GM19455 (cell line): ENCODE results near the gene CELA2A.
A peak's percentile ranks its signal among the peaks of the same experiment; 100 is the strongest.

Source experiments
- ATAC-seq: cut with Tn5 transposase; IDR thresholded peaks from one replicate; pipeline ENCODE4 v1.9.1; 2021; ENCODE audit not compliant: unreplicated experiment

Gene CELA2A

DNA sequence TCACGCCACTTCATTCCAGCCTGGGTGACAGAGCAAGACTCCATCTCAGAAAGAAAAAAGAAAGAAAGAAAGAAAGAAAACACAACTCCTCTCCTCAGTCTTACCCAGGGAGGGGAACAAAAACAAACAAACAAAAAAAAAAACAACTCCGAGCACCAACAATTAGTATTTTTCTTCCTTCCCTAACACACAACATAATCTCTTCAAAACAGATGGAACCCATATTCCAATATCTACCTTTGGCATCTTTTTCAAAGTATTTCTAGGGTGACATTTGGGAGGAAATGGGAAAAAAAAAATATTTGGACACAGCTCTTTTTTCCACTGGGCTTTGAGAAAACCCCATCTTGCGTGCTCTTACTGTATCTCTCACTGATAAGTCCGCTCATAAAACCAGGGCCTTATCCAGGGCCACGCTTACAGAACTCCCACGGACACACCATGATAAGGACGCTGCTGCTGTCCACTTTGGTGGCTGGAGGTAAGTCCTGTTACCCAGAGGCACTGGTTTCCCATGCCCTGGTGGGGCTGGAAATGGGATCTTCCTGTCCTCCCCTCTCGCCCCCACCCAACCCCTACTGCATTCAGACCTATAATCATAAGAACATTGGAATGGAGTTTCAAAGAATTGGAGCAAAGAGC lies at the start of gene CELA2A:
TSS of gene CELA2A (plus strand) at position 420 of the 642 bp plus-strand sequence. CDS start at position 442, 22 bp downstream.
- ATAC-seq, result no peak

DNA sequence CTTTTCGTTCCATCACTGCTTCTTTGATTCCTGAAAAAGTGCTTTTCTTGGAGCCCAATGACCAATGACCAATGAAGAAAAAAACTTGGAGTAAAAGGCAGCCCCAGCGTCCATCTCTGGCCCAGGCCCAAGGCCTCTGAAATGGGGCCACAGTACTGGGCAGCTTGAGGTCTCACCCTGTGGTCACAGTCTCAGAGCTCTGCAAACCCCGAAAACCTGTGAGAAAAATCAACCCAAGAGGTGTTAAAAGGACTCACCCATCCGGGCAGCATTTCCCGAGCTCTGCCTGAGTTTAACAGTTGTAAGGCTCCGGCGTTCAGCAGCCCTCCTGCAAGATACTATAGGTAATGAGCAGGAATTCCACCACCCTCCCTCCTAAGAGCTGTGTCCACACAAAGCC lies 49.0 kb upstream of the CELA2A start:
- no peak for ATAC-seq

DNA sequence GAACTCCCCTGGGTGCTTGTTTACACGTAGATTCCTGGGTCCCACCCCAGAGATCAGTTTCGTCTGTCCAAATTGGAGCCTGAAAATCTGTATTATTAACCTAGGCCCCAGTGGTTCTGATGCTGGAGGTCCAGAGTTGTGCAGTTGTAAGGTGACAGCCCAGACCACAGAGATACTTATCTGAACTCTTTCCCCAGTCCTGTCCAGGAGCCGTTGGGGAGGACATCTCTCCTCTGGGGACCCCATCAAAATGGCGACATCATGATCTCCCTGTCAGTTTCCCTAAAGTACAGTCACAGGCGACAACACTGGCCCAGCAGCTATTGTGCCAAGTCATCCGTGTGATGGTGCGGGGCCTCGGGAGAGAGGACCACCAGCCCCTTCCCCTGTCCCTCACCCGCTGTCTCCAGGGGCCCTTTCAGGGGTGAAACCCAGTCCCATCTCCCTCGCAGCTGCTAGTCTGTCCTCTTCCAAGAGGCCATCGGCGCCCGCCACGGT lies 47.6 kb upstream of the CELA2A start:
- no peak for ATAC-seq

DNA sequence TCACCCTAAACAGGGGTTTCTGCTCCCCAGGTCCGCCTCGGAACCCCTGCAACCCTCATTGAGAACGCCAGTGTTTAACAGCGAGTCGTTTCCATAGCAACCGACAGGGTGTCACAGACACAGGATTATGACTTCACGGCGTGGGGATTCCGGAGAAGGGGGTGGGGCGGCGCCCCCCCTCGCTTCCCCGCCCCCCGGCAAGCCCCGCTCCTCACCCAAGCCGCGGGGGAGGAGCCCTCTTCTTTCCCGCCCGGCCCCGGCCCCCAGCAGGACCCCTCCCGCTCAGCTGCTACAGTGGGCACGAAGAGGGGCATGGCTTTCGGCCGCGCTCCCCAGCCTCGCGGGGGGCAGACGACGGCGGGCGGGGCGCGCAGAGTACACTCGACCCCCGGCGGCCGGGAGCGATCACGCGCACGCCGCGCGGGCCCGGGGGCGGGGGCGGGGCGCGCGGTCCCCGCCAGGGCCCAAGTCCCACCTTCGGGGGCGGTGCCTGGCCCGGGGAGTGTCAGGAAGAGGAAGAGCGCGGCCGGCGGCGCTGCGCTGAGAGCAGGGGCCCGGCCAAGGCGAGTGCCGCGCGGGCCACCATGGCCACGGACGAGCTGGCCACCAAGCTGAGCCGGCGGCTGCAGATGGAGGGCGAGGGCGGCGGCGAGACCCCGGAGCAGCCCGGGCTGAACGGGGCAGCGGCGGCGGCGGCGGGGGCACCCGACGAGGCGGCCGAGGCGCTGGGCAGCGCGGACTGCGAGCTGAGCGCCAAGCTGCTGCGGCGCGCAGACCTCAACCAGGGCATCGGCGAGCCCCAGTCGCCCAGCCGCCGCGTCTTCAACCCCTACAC lies 46.9 kb upstream of the CELA2A start, which contains the start of gene EFHD2:
TSS of gene EFHD2 (plus strand) at position 501 of the 835 bp plus-strand sequence. CDS start at position 585, 84 bp downstream.
- peak; percentile 74 for ATAC-seq

DNA sequence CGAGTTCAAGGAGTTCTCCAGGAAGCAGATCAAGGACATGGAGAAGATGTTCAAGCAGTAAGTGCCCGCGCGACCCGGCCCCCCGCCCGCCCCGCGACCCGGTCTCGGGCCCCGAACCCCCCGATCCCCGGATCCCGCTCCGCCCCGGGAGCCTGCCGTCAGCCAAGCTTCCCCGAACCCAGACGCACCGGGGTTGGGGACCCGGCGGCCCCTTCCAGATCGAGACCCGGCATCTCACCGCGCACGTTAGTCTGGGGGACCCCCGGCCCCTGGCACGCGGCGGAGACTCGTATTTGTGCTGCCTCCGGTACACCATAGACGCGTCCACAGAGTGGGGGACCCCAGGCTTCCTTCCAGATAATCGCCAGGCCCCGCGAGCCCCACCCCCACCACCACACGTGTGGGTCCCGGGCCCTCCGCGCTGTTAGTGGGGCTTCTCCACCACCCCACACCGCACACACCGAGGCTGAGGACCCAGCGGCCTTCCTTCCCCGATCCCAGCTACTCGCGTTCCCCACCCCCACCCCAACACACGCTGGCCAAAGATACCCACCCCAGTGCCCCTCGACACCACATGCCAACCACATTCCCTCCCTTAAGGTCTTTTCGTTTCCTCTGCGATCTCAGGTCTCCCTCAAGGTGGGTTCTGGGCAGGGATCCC lies 46.2 kb upstream of the CELA2A start:
- ATAC-seq, result no peak

DNA sequence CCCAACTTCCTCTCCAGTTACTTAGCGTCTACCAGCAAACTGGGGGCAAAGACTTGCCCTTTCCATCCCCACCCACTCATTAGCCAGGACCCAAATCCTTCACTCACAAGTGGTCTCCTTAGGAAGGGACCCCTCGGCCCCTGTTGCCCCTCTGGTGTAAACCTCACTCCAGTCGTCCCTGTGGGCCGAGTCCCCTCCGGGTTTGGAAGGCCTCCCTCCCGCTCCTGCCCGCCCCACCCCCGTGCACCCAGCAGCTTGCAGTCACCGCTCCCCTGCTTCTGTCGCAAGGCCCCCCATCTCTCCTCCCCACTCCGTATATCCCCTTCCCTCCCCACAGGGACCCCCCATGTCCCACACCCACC lies 45.7 kb upstream of the CELA2A start:
- ATAC-seq, result no peak

DNA sequence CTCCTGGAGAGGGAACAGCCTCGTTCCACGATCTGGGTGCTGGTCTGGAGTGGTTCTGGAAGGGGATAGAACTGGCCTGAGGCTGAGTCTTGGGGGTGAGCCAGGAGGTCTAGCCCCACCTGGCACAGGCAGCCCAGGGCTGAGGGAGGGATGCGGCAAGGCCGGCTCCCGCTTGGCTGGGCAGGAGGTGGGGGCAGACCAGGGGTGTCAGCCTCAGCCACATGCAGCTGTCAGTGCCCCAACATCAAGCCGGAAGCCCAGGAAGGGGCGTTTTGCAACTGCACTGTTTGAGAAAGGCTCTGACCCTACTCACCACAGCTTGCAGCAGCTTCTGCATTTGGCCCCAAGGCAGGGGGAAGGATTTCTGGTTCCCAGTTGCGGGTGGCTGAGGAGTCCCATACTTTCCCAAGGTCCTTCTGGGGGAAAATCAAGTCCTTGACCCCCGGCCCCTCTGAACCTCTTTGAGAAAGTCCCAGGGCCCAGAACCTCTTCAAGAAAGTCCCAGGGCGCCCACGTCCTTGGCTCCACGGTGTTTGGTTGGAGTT lies 44.9 kb upstream of the CELA2A start:
- peak; percentile 49 for ATAC-seq

DNA sequence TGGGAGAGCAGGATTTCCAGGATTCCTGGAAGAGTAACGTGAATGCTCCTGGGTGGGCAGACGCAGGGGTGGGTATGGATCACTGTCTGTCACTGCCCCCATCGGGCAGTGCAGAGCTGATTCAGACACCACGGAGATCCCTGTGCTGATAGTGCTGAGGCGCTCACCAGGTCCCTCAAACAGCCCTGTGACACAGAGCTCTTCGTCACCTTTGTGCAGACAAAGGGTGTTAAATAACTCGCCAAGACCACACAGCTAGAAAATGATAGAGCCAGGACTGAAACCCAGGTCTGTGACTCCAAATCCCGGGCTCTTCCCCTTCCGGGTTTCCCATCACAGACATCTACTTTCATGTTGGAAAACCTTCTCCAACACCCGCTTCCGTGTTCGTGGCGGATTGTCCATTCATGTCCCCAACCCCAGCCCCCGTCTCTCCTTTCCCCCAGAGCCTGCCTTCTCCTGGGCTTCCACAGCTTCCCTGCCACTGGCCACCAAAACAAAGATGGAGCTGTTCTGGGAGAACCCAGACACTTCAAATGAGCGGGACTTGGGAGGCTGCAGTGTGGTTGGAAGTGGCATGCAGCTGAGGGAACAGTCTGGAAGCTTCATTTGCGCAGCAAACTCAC lies 44.2 kb upstream of the CELA2A start:
- ATAC-seq, result no peak

DNA sequence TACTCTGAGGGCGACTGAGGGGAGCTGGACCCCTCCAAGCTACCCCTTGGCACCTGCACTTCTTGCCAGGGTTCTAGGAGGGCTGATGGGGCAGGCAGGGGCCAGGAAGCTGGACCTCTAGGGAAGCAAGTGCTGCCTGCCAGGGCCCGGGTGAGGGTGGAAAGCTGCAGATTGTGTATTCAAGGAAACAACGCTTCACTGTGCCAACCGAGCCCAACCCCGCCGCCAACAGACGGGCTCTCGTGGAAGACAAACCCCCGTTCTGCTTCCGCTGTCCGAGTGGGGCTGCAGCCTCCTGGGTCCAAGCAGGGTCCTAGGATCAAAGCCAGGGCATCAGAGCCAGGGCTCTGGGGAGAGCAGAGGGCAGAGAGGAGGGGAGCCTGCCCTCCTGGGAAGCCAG lies 43.7 kb upstream of the CELA2A start:
- ATAC-seq, result no peak

DNA sequence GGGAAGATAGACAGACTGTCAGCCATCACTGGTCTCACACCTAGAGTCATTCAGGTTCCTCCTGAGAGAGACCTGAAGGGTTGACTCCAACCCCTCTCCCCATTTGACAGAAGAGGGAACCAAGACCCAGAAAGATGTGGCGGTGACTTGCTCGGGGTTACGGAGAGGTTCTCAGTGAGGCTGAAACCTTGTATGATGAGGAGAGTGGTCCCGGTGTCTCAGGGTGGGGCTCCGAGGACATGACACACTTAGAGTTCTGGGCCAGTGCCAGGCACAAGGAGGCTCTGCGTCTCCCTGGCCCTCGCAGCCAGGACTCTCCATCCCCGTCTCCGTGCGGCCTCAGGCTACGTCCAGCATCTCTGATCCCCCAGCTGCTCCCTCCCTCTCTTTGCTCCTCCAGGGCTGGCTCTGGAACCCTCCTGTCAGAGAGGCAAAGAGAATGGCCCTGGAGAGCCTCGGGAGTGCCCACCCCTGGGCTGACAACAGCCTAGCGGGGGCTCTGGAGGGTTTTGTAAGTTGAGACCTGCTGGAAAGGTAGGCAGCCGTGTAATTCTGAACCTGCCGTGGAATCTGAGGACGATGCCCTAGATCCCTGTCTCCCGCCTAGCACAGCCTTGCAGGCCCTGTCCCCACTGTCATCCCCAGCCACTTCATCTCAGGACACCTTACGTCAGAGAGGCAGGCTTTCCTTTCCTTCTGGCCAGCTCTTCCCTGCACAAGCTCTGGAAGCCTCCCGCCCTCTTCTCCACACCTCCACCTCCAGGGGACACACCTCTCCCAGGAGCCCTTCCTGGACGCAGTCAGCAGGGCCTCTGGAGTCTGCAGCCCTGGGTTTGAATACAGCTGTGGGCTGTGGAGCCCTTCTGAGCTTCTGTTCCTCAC lies 42.7 kb upstream of the CELA2A start:
- ATAC-seq, result no peak

DNA sequence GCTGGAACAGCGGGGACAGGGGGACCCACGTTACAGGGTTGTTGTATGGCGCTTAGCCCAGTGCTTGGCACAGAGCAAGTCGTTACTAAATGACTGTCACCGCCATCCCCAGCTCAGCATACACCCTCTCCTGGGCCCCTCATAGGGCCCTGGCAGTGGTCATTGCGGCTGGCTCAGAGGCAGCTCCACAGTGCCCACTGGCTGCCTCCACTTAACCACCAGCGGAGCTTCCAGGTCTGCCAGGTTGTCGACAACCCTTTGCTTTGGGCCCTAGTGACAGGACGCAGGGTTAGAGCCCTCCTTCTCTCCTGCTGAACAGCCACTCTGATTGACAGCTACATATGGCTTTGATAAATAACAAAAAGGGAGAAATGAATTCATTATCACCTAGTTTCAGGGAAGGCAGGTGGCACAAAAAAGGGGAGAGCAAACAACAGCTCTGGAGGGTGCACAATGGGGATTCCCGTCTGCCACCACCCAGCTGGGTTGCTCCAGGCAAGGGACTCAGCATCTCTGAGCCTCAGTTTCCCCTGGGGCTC lies 42.0 kb upstream of the CELA2A start:
- ATAC-seq, result no peak

DNA sequence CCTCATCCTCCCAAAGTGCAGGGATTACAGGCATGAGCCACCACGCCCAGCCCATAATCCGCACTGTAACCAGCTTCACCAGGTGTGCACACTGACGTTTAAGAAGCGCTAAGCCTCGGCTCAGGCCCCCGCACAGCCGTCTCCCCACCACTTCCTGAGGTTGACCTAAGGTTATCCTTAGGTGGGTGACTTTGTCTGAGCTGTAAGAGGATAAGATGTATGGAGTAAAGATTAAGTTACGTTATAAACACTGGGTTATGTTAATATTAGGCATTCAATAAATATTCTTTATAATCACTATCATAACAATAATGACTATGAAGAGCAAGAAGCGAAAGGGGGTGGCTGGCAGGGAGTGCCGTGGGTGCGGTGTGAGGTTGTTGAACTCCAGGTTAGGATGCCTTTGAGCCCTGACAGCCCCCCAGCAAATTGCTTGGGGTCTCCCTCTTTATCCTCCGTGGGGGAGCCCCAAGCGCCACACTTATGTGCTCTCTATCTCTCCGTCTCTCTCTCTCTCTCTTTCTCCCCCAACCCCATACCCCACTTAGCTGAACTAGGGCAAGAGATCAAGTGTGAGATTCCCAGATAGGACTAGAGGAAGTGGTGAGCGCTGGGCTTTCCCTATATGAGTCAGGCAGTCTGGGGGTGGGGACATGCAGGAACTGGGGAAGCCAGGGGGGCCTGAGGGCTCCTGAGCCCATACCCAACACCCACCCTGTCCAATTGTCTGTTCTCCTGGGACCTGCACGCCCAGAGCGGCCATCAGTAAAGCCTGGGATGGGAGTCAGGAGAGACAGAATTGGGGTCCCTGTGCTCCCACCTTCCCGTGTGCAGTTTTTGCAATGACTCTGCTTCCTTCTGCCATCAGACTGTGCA lies 39.2 kb upstream of the CELA2A start:
- peak; percentile 44 for ATAC-seq

DNA sequence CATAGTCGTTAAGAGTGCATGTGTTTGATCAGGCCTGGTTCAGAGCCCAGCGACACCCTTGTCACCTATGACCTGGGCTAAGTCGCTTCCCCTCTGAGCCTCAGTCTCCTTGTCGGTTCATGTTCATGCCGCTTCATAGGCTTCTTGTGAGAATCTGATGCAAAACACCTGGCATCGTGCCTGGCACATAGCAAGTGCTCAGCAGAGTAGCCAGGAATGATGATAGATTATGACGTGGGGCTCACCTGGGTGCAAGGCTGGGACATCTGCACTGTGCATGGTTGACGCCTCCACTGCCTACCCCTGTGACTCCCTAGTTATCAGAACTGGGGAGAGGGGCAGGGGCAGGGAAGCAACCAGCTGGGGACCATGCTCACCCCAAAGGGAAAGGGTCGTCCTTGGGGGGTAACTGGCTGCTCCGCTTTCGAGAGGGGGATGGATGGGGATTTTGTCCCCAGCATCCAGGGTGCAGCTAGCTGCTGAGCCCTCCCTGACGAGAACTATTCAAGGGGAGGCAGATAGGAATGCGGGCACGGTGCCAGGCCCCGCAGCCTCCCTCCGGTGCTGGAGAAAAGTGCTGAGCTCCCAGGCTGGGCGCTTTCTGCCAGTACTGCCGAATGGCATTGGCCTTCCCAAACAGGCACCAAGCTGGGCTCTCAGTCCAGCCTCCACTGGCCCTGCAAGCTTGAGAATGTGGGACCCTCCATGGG lies 37.6 kb upstream of the CELA2A start:
- no peak for ATAC-seq

DNA sequence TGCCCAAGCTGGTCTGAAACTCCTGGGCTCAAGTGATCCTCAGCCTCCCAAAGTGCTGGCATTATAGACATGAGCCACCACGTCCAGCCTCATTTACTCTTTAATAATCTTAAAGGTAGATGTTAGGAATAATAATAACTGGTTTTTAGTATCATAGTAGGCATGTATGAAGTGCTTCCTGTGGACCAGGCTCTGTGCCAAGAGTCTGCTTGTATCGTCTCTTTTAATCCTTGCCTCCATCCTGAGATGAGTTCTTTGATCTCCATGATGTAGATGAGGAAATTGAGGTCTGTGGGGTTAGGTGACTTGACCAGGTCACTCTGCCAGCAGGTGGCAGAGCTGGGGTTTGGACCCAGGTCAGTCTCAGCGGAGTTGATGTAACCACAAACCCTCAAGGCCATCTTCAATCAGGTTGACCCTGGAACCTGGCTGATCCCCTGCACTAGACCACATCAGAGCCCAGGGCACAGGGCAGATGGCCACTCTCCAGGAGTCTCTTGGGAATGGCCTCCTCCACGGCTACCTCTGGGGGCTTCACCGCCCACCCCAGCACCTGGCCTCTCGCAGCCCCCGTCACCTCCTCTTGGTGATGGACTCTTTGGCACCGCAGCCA lies 35.6 kb upstream of the CELA2A start:
- ATAC-seq, result no peak

DNA sequence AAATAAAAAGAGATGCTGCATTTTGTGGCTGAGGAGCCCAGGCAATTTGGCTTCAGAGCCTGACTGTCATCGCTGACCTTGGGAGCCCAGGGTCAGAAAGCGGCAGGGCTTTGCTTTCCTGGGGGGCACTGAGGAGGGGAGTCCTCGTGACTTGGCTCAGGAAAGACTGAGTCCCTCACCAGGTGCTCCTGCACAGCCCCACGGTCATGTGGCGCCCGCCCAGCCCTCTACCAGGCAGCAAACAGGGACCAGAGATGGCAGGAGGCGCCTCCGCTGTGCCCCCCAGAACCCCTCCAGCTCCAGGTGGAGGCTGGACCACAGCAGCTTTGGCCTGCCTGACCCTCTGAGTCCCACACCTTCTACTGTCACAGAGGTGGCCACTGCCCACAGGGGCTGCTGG lies 33.7 kb upstream of the CELA2A start:
- no peak for ATAC-seq

DNA sequence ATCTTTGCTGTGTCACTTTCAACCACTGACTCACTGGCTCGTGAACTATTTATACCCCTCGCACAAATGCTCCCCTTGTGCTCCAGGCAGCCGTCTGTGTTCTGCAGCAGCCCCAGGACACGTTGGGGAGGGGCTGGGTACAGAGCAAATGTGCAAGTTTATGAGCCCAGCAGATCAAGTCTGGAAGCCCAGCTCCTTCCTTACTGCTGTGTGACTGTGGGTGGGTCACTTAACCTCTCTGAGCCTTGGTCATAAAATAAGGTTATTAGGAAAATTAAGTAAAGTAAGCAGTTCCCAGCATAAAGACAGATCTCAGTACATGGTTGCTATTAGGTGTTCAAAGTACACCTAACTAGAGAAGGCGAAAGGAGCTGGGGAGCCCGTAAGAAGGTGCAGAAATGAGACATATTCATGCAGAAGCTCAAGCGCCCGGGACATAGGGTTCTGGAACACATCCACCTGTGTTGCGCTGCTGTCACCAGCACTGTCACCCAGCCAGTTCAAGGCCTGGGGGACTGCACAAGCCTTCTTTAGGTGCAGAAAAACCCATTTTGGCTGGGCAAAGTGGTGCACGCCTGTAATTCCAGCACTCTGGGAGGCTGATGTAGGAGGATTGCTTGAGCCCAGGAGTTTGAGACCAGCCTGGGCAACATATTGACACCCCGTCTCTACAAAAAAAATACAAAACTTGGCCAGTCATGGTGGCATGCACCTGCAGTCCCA lies 33.0 kb upstream of the CELA2A start:
- no peak for ATAC-seq

DNA sequence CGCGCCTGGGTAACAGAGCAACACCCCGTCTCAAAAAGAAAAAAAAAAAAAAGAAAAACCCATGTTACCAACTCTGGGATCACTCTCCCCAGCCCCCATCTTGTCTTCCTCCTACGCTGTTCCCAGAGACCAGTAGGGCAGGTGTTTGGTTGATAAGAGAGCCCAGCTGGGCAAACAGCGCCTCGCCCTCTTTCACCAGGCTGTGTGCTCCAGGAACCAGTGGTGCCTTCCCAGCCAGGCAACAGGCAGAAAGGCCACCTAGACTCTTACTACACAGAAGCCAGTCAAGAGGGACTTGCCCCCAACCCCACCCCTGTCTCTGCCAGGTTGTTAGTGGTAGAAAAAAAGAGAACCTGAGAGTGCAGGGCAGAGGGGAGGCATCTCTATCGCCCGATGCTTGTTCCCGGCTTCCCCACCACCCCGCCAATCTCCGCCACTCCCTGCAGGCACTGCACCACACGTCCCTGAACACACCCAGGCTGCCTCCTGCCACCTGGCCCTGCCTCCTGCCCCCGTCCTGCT lies 32.3 kb upstream of the CELA2A start:
- ATAC-seq, result no peak
